ACC112 (cell line): ENCODE data around the gene CTSS.
"Not testable (repeated sequence)": the region's sequence is repeated elsewhere in the genome, so short reads cannot be mapped to it uniquely, and the experiment has no call there.

ENCODE experiments used
- H2AFZ ChIP-seq: fragments of 200-600 bp; sonication (generic); one replicate; pipeline ENCODE4 v1.6.0; 2017; ENCODE audit warnings: antibody characterized with exemption, low read length; ENCODE audit not compliant: unreplicated experiment
- H3K27ac ChIP-seq: fragments of 200-600 bp; sonication (generic); 2 replicates; pipeline ENCODE4 v1.5.1; 2014; ENCODE audit warnings: low read depth, mild to moderate bottlenecking, antibody characterized with exemption, low read length, moderate library complexity
- H3K27me3 ChIP-seq: fragments of 200-600 bp; sonication (generic); 2 replicates; pipeline ENCODE4 v1.6.1; 2014; ENCODE audit warnings: mild to moderate bottlenecking, antibody characterized with exemption, low read length, moderate library complexity, mixed read lengths; ENCODE audit not compliant: insufficient read depth
- H3K36me3 ChIP-seq: fragments of 200-600 bp; sonication (generic); 2 replicates; pipeline ENCODE4 v1.6.1; 2016; ENCODE audit warnings: mild to moderate bottlenecking, antibody characterized with exemption, low read length, moderate library complexity, mixed read lengths; ENCODE audit not compliant: insufficient read depth
- H3K4me1 ChIP-seq: fragments of 200-600 bp; sonication (generic); one replicate; pipeline ENCODE4 v1.6.1; 2016; ENCODE audit warnings: low read length, mixed read lengths; ENCODE audit not compliant: insufficient read depth, unreplicated experiment, control insufficient read depth
- H3K4me3 ChIP-seq: fragments of 200-600 bp; sonication (generic); 2 replicates; pipeline ENCODE4 v1.5.1; 2014; ENCODE audit warnings: mild to moderate bottlenecking, low read depth, low read length
- H3K79me2 ChIP-seq: fragments of 200-600 bp; sonication (generic); one replicate; pipeline ENCODE4 v1.6.0; 2016; ENCODE audit warnings: low read length; ENCODE audit not compliant: control insufficient read depth, unreplicated experiment, insufficient read depth

The CTSS gene

GRCh38 chr1:150775931-150776505 is 10.4 kb upstream of the CTSS start:
- H3K36me3 ChIP-seq, H3K27ac ChIP-seq, H2AFZ ChIP-seq, H3K4me1 ChIP-seq, H3K27me3 ChIP-seq, H3K4me3 ChIP-seq, H3K79me2 ChIP-seq: not testable (repeated sequence)

- Histone ChIP-seq H3K4me1 (no peaks in the 10 kb centered on the region), H3K79me2 (no peaks in the 10 kb centered on the region), H3K4me3 (no peak overlapping the region), H3K36me3 (no peaks in the 10 kb centered on the region), H3K27me3 (no peaks in the 10 kb centered on the region), H3K27ac (no peak overlapping the region), H2AFZ (no peak overlapping the region)
Measured at GRCh38 chr1:150775276-150775675, 9.7 kb upstream of the CTSS start.

- no peaks in the 10 kb centered on the region for H3K36me3 ChIP-seq
- H2AFZ ChIP-seq: no peak overlapping the region
- H3K27ac ChIP-seq: no peak overlapping the region
- H3K4me3 ChIP-seq: no peak overlapping the region
- no peaks in the 10 kb centered on the region for H3K4me1 ChIP-seq
- no peaks in the 10 kb centered on the region for H3K79me2 ChIP-seq
- H3K27me3 ChIP-seq: no peaks in the 10 kb centered on the region
Measured at GRCh38 chr1:150772326-150772725, 6.7 kb upstream of the CTSS start.

GRCh38 chr1:150767704-150768103 is 2.1 kb upstream of the CTSS start:
- H3K79me2 ChIP-seq, H2AFZ ChIP-seq, H3K36me3 ChIP-seq, H3K27ac ChIP-seq, H3K27me3 ChIP-seq, H3K4me3 ChIP-seq: not testable (repeated sequence)
- peaks cover 13% of the 10 kb centered on the region for H3K4me1 ChIP-seq

- H3K36me3 ChIP-seq, H3K27me3 ChIP-seq, H3K79me2 ChIP-seq: not testable (repeated sequence)
- peak overlapping the region; percentile 84; the same call in 1 of the 2 replicates for H3K27ac ChIP-seq
- peak overlapping the region; percentile 72 for H3K4me3 ChIP-seq
- H2AFZ ChIP-seq: peak overlapping the region; percentile 58
- peaks cover 13% of the 10 kb centered on the region for H3K4me1 ChIP-seq
Measured at GRCh38 chr1:150765977-150766301, 361 bp upstream of the CTSS start.

GRCh38 chr1:150764617-150765101 is 919 bp downstream of the CTSS start:
- H3K4me1 ChIP-seq: peaks cover 13% of the 10 kb centered on the region
- H3K27ac ChIP-seq: peak overlapping the region; percentile 84
- peak overlapping the region; percentile 72 for H3K4me3 ChIP-seq

GRCh38 chr1:150763018-150763417 is 2.6 kb downstream of the CTSS start:
- no peak overlapping the region for H3K27ac ChIP-seq
- H3K27me3 ChIP-seq: no peaks in the 10 kb centered on the region
- H3K79me2 ChIP-seq: no peaks in the 10 kb centered on the region
- no peak overlapping the region for H3K4me3 ChIP-seq
- no peak overlapping the region for H2AFZ ChIP-seq
- H3K36me3 ChIP-seq: no peaks in the 10 kb centered on the region
- H3K4me1 ChIP-seq: peaks cover 13% of the 10 kb centered on the region

More at GRCh38 chr1:150764617-150765101, 919 bp downstream of the CTSS start:
- no peak overlapping the region for H2AFZ ChIP-seq
- no peaks in the 10 kb centered on the region for H3K79me2 ChIP-seq
- no peaks in the 10 kb centered on the region for H3K27me3 ChIP-seq
- H3K36me3 ChIP-seq: no peaks in the 10 kb centered on the region

- H3K27ac ChIP-seq: no peak overlapping the region
- no peak overlapping the region for H2AFZ ChIP-seq
- no peaks in the 10 kb centered on the region for H3K79me2 ChIP-seq
- no peak overlapping the region for H3K4me3 ChIP-seq
- H3K27me3 ChIP-seq: no peaks in the 10 kb centered on the region
- H3K36me3 ChIP-seq: no peaks in the 10 kb centered on the region
- H3K4me1 ChIP-seq: peaks cover 13% of the 10 kb centered on the region
Measured at GRCh38 chr1:150762552-150762951, 3.0 kb downstream of the CTSS start.

GRCh38 chr1:150761801-150762200 is 3.8 kb downstream of the CTSS start:
- no peaks in the 10 kb centered on the region for H3K27me3 ChIP-seq
- H3K4me1 ChIP-seq: peaks cover 13% of the 10 kb centered on the region
- no peak overlapping the region for H2AFZ ChIP-seq
- no peak overlapping the region for H3K27ac ChIP-seq
- H3K36me3 ChIP-seq: no peaks in the 10 kb centered on the region
- no peaks in the 10 kb centered on the region for H3K79me2 ChIP-seq
- no peak overlapping the region for H3K4me3 ChIP-seq

- H3K27ac ChIP-seq: no peak overlapping the region
- H2AFZ ChIP-seq: no peak overlapping the region
- no peaks in the 10 kb centered on the region for H3K27me3 ChIP-seq
- no peaks in the 10 kb centered on the region for H3K79me2 ChIP-seq
- H3K36me3 ChIP-seq: no peaks in the 10 kb centered on the region
- no peak overlapping the region for H3K4me3 ChIP-seq
- H3K4me1 ChIP-seq: peaks cover 10% of the 10 kb centered on the region
Measured at GRCh38 chr1:150760013-150760412, 5.6 kb downstream of the CTSS start.

- Histone ChIP-seq H3K36me3 (peaks cover 9% of the 10 kb centered on the region; the same call in 1 of the 2 replicates), H3K4me1 (no peaks in the 10 kb centered on the region), H3K27me3 (no peaks in the 10 kb centered on the region), H3K4me3 (no peak overlapping the region), H2AFZ (no peak overlapping the region), H3K79me2 (no peaks in the 10 kb centered on the region), H3K27ac (no peak overlapping the region)
Measured at GRCh38 chr1:150753416-150753815, 12.2 kb downstream of the CTSS start.
